ENCODE measurements around the gene VPS13D.

- TF ChIP-seq CTCF (IDR thresholded peaks at IDR 0.05): no peak
- TF ChIP-seq SIN3A (IDR thresholded peaks at IDR 0.05; ENCODE audit: borderline replicate concordance, low read depth, low read length): no peak
- peak; percentile 29; the same call in 1 of the 2 replicates for TF ChIP-seq POLR2AphosphoS5 (IDR thresholded peaks at IDR 0.05; ENCODE audit: low read depth, low read length)
- no peak for TF ChIP-seq TAF1 (IDR thresholded peaks at IDR 0.05; ENCODE audit: borderline replicate concordance, low read depth, low read length)
- peak; percentile 47; the same call in 1 of the 2 replicates for TF ChIP-seq TCF12 (IDR thresholded peaks at IDR 0.05)
- TF ChIP-seq IRF3 (IDR thresholded peaks at IDR 0.05; ENCODE audit: low read depth, low read length): no peak
- TF ChIP-seq GABPA (IDR thresholded peaks at IDR 0.05; ENCODE audit: low read depth): no peak
- no peak for TF ChIP-seq FOXJ3 (CRISPR knock-in tag; IDR thresholded peaks at IDR 0.05)
- no peak for TF ChIP-seq SMC3 (IDR thresholded peaks at IDR 0.05; ENCODE audit: low read depth, low read length)
These were observed 217.5 kb downstream of the VPS13D start for GRCh38 chr1:12447307-12447706.

Measured in SK-N-SH (cell line).